ENCODE measurements around the gene RNF2.
"Not testable (repeated sequence)": the region's sequence is repeated elsewhere in the genome, so short reads cannot be mapped to it uniquely, and the experiment has no call there.

The RNF2 gene

GRCh38 chr1:185063719-185064118, 18.4 kb downstream of the RNF2 start:
- Mint-ChIP-seq H3K27me3 (ENCODE audit: low read depth) (no peaks in the 10 kb centered on the region), H3K4me1 (peaks cover 8% of the 10 kb centered on the region), H3K4me3 (no peak overlapping the region), H3K36me3 (ENCODE audit: low read depth) (peaks cover 69% of the 10 kb centered on the region), H3K27ac (no peak overlapping the region), H3K9me3 (peaks cover 29% of the 10 kb centered on the region)
- TF ChIP-seq, protein P1, sequence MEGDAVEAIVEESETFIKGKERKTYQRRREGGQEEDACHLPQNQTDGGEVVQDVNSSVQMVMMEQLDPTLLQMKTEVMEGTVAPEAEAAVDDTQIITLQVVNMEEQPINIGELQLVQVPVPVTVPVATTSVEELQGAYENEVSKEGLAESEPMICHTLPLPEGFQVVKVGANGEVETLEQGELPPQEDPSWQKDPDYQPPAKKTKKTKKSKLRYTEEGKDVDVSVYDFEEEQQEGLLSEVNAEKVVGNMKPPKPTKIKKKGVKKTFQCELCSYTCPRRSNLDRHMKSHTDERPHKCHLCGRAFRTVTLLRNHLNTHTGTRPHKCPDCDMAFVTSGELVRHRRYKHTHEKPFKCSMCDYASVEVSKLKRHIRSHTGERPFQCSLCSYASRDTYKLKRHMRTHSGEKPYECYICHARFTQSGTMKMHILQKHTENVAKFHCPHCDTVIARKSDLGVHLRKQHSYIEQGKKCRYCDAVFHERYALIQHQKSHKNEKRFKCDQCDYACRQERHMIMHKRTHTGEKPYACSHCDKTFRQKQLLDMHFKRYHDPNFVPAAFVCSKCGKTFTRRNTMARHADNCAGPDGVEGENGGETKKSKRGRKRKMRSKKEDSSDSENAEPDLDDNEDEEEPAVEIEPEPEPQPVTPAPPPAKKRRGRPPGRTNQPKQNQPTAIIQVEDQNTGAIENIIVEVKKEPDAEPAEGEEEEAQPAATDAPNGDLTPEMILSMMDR (IDR thresholded peaks at IDR 0.05; ENCODE audit: unreplicated experiment in 3 of 3) = no peak

GRCh38 chr1:185065006-185065405, 19.6 kb downstream of the RNF2 start:
- Mint-ChIP-seq H3K9me3 (peaks cover 29% of the 10 kb centered on the region), H3K36me3 (ENCODE audit: low read depth) (peaks cover 69% of the 10 kb centered on the region)
- H3K4me3 Mint-ChIP-seq; H3K27me3 Mint-ChIP-seq (ENCODE audit: low read depth); H3K27ac Mint-ChIP-seq; H3K4me1 Mint-ChIP-seq: not testable (repeated sequence)

- Mint-ChIP-seq H3K4me3 (no peak overlapping the region), H3K27ac (no peak overlapping the region), H3K27me3 (ENCODE audit: low read depth) (no peaks in the 10 kb centered on the region), H3K4me1 (no peaks in the 10 kb centered on the region), H3K36me3 (ENCODE audit: low read depth) (peaks cover 69% of the 10 kb centered on the region), H3K9me3 (peaks cover 29% of the 10 kb centered on the region)
- TF ChIP-seq, protein P1 (IDR thresholded peaks at IDR 0.05; ENCODE audit: unreplicated experiment in 3 of 3) = no peak
Observed at GRCh38 chr1:185066181-185066580, 20.8 kb downstream of the RNF2 start.

DNA sequence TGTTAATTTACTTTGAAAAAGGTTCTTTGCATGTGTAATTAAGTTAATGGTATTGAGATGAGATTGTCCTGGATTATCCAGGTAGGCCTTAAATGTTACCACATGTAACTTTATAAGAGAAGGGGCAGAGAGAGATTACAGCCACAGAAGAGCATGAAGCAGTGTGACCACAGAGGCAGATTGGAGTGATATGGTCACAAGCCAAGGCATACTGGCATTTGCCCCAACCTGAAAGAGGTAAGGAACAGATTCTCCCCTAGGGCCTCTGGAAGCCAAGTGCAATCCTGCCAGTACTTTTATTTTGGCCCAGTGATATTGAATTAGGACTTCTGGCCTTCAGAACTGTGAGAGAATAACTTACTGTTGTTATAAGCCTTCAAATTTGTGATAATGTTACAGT, 23.0 kb downstream of the RNF2 start:
- Mint-ChIP-seq H3K9me3 (peaks cover 26% of the 10 kb centered on the region), H3K4me1 (no peaks in the 10 kb centered on the region), H3K36me3 (ENCODE audit: low read depth) (peaks cover 66% of the 10 kb centered on the region), H3K4me3 (no peak overlapping the region), H3K27ac (no peak overlapping the region), H3K27me3 (ENCODE audit: low read depth) (no peaks in the 10 kb centered on the region)
- TF ChIP-seq, protein P1 (IDR thresholded peaks at IDR 0.05; ENCODE audit: unreplicated experiment in 3 of 3) = no peak

- TF ChIP-seq, protein P1 (IDR thresholded peaks at IDR 0.05; ENCODE audit: unreplicated experiment in 3 of 3) = no peak
- Mint-ChIP-seq H3K4me3 (no peak overlapping the region), H3K27ac (no peak overlapping the region), H3K4me1 (no peaks in the 10 kb centered on the region), H3K9me3 (peaks cover 18% of the 10 kb centered on the region), H3K36me3 (ENCODE audit: low read depth) (peaks cover 65% of the 10 kb centered on the region), H3K27me3 (ENCODE audit: low read depth) (no peaks in the 10 kb centered on the region)
Observed at GRCh38 chr1:185069202-185069772, 23.9 kb downstream of the RNF2 start.

DNA sequence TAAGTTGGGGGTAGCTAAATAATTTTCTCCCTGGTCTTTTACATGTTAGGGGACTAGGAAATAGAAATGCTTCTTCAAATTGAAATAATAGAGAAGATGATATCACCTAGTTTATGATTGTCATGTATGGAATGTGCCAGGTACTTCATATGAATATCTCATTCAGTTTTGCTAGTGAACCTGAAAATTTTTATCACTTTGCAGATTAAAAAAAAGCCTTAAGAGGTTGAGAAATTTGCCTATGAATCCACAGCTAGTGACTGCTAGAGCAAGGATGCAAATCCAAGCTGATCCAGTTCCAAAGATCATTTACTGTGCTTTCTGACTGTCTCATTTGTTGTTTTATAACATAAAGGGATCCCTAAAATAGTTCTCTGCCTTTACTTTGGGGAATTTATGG, 24.7 kb downstream of the RNF2 start:
- H3K4me1 Mint-ChIP-seq = no peaks in the 10 kb centered on the region
- H3K27ac Mint-ChIP-seq = no peak overlapping the region
- peaks cover 62% of the 10 kb centered on the region for H3K36me3 Mint-ChIP-seq (ENCODE audit: low read depth)
- H3K9me3 Mint-ChIP-seq = peaks cover 20% of the 10 kb centered on the region
- TF ChIP-seq, protein P1 (IDR thresholded peaks at IDR 0.05; ENCODE audit: unreplicated experiment in 3 of 3) = no peak
- no peaks in the 10 kb centered on the region for H3K27me3 Mint-ChIP-seq (ENCODE audit: low read depth)
- H3K4me3 Mint-ChIP-seq = no peak overlapping the region

All from nephron (organoid).